Measurements from ENCODE around the gene SPP1.

DNA sequence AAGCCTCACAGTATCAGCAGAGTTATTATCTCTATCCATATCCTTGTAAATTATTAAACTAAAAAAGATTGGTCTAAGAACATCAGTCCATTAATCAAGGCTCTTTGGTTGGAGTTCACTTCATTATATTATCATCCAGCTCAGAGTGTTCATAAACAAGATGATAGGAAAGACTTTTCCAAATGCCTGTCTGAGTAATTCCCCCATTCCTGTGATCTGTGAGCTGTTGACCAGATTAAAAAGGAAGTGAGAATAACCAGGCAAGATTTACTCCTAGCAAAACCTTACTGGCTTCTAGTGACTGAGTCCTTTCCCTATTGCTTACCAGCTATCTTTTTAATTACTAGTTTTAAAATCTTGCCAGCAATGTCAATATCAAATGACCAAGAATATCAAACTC is 46.8 kb downstream of the SPP1 start:
- TF ChIP-seq, protein P1, sequence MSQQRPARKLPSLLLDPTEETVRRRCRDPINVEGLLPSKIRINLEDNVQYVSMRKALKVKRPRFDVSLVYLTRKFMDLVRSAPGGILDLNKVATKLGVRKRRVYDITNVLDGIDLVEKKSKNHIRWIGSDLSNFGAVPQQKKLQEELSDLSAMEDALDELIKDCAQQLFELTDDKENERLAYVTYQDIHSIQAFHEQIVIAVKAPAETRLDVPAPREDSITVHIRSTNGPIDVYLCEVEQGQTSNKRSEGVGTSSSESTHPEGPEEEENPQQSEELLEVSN (IDR thresholded peaks at IDR 0.05; ENCODE audit: borderline replicate concordance in 1 of 2, extremely low read depth in 1 of 2, insufficient read depth in 1 of 2, insufficient read length in 1 of 2, low read depth in 1 of 2, low read length in 1 of 2, poor library complexity in 1 of 2, severe bottlenecking in 1 of 2) = no peak
- no peak for TF ChIP-seq CTCF (IDR thresholded peaks at IDR 0.05 in 2 of 3, conservative IDR thresholded peaks at IDR 0.05 in 1 of 3; ENCODE audit: insufficient read depth in 2 of 3, low read depth in 1 of 3, low read length in 3 of 3)
- TF ChIP-seq ARID2 (IDR thresholded peaks at IDR 0.05) = no peak
- TF ChIP-seq CHD2 (IDR thresholded peaks at IDR 0.05; ENCODE audit: low read depth, low read length) = no peak
- no peak for TF ChIP-seq NBN (IDR thresholded peaks at IDR 0.05; ENCODE audit: low read depth)
- no peak for TF ChIP-seq EP300 (IDR thresholded peaks at IDR 0.05; ENCODE audit: low read length)
- TF ChIP-seq MAFK (IDR thresholded peaks at IDR 0.05; ENCODE audit: low read length) = no peak

Measured in K562 (cell line).